Activated CD4-positive, alpha-beta T cell treated with anti-CD3 and anti-CD28 coated beads for 1 hour (primary cell): ENCODE results near the gene SLC25A33.
A peak's percentile ranks its signal among the peaks of the same experiment; 100 is the strongest.
"Not testable (repeated sequence)": the region's sequence is repeated elsewhere in the genome, so short reads cannot be mapped to it uniquely, and the experiment has no call there.

Experiments
- DNase-seq: peaks from one replicate; pipeline ENCODE4 v3.0.0-alpha.2; 2020

Gene SLC25A33

GRCh38 chr1:9539165-9539828 is at the start of gene SLC25A33:
Gene SLC25A33, plus strand, starts transcription at chr1:9539465. Its CDS starts 227 bp downstream, at chr1:9539692.
- peak; percentile 95 for DNase-seq

GRCh38 chr1:9490605-9491339 is 48.5 kb upstream of the SLC25A33 start:
- DNase-seq, result peak; percentile 73

GRCh38 chr1:9493326-9493725 is 45.9 kb upstream of the SLC25A33 start:
- DNase-seq, result no peak

GRCh38 chr1:9494936-9495758 is 44.1 kb upstream of the SLC25A33 start:
- DNase-seq, result peak; percentile 52

- DNase-seq, result no peak
These were observed 43.4 kb upstream of the SLC25A33 start for GRCh38 chr1:9495854-9496374.

GRCh38 chr1:9500756-9501754 is 38.2 kb upstream of the SLC25A33 start:
- no peak for DNase-seq

GRCh38 chr1:9503001-9503675 is 36.1 kb upstream of the SLC25A33 start:
- no peak for DNase-seq

GRCh38 chr1:9505143-9505542 is 34.1 kb upstream of the SLC25A33 start:
- DNase-seq, result no peak

- DNase-seq, result no peak
These were observed 32.4 kb upstream of the SLC25A33 start for GRCh38 chr1:9506901-9507300.

- no peak for DNase-seq
These were observed 29.1 kb upstream of the SLC25A33 start for GRCh38 chr1:9510130-9510529.

GRCh38 chr1:9515550-9515949 is 23.7 kb upstream of the SLC25A33 start:
- DNase-seq, result not testable (repeated sequence)

GRCh38 chr1:9518454-9518998 is 20.7 kb upstream of the SLC25A33 start:
- no peak for DNase-seq

GRCh38 chr1:9520411-9520810 is 18.9 kb upstream of the SLC25A33 start:
- DNase-seq, result no peak

- no peak for DNase-seq
These were observed 10.1 kb upstream of the SLC25A33 start for GRCh38 chr1:9529190-9529589.

- DNase-seq, result no peak
These were observed 8.9 kb upstream of the SLC25A33 start for GRCh38 chr1:9530320-9530719.

- no peak for DNase-seq
These were observed 4.3 kb upstream of the SLC25A33 start for GRCh38 chr1:9534953-9535352.

GRCh38 chr1:9536301-9536700 is 3.0 kb upstream of the SLC25A33 start:
- no peak for DNase-seq

- DNase-seq, result no peak
These were observed 1.2 kb upstream of the SLC25A33 start for GRCh38 chr1:9537863-9538668.

GRCh38 chr1:9538669-9539164 is 548 bp upstream of the SLC25A33 start:
- DNase-seq, result peak; percentile 8
